MM.1S (cell line): ENCODE measurements around the gene MSI2.

Experiments used
- DNase-seq: peaks from one replicate; pipeline ENCODE4 v3.0.0-alpha.2; 2015
- H2AFZ ChIP-seq: fragments of 300-600 bp; sonication (generic); 2 replicates; pipeline ENCODE4 v1.6.0; 2016; ENCODE audit warnings: antibody characterized with exemption, low read length
- H3F3A ChIP-seq: fragments of 300-600 bp; sonication (generic); 2 replicates; pipeline ENCODE4 v1.6.1; 2016; ENCODE audit warnings: mild to moderate bottlenecking, antibody characterized with exemption, low read length, moderate library complexity, mixed read lengths; ENCODE audit not compliant: insufficient read depth
- H3K27ac ChIP-seq: fragments of 300-600 bp; sonication (generic); 2 replicates; pipeline ENCODE4 v1.5.1; 2016; ENCODE audit warnings: mild to moderate bottlenecking, low read length
- H3K27me3 ChIP-seq: fragments of 300-600 bp; sonication (generic); replicated peaks from 2 replicates; pipeline ENCODE4 v1.6.0; 2016; ENCODE audit warnings: low read length; ENCODE audit not compliant: insufficient read depth
- H3K36me3 ChIP-seq: fragments of 300-600 bp; sonication (generic); replicated peaks from 2 replicates; pipeline ENCODE4 v1.6.1; 2016; ENCODE audit warnings: mild to moderate bottlenecking, low read length, mixed read lengths; ENCODE audit not compliant: insufficient read depth
- H3K4me1 ChIP-seq: fragments of 300-600 bp; sonication (generic); 2 replicates; pipeline ENCODE4 v1.6.1; 2016; ENCODE audit warnings: low read length, mixed read lengths
- H3K4me2 ChIP-seq: fragments of 300-600 bp; sonication (generic); 2 replicates; pipeline ENCODE4 v1.6.0; 2016; ENCODE audit warnings: low read depth, low read length
- H3K4me3 ChIP-seq: fragments of 300-600 bp; sonication (generic); 2 replicates; pipeline ENCODE4 v1.5.1; 2016; ENCODE audit warnings: low read length, mixed read lengths
- H3K79me2 ChIP-seq: fragments of 300-600 bp; sonication (generic); 2 replicates; pipeline ENCODE4 v1.6.1; 2016; ENCODE audit warnings: mixed run types, low read length, mixed read lengths
- H3K9ac ChIP-seq: fragments of 300-600 bp; sonication (generic); 2 replicates; pipeline ENCODE4 v1.6.1; 2016; ENCODE audit warnings: low read length, mixed read lengths
- H3K9me2 ChIP-seq: fragments of 300-600 bp; sonication (generic); replicated peaks from 2 replicates; pipeline ENCODE4 v1.6.1; 2016; ENCODE audit warnings: mild to moderate bottlenecking, low read length, mixed read lengths; ENCODE audit not compliant: insufficient read depth
- H3K9me3 ChIP-seq: fragments of 300-600 bp; sonication (generic); replicated peaks from 2 replicates; pipeline ENCODE4 v1.6.1; 2016; ENCODE audit warnings: mild to moderate bottlenecking, low read length, mixed read lengths; ENCODE audit not compliant: insufficient read depth
- H4K20me1 ChIP-seq: fragments of 300-600 bp; sonication (generic); 2 replicates; pipeline ENCODE4 v1.6.1; 2016; ENCODE audit warnings: mild to moderate bottlenecking, low read length, moderate library complexity, mixed read lengths; ENCODE audit not compliant: insufficient read depth
- EZH2 ChIP-seq: fragments of 300-600 bp; sonication (generic); optimal IDR thresholded peaks from 2 replicates; pipeline ENCODE3; 2017; ENCODE audit warnings: low read depth, mild to moderate bottlenecking, antibody characterized with exemption, low read length, mixed read lengths
- EZH2phosphoT487 ChIP-seq: fragments of 300-600 bp; sonication (generic); IDR thresholded peaks from 2 replicates; pipeline ENCODE4 v1.6.1; 2018; ENCODE audit warnings: antibody characterized with exemption, low read length
- TF ChIP-seq, protein P1 (sequence below): fragments of 300-600 bp; sonication (generic); IDR thresholded peaks from 2 replicates; pipeline ENCODE4 v1.5.1; 2016; ENCODE audit warnings: antibody characterized with exemption, low read length, mixed read lengths

The MSI2 gene

DNA sequence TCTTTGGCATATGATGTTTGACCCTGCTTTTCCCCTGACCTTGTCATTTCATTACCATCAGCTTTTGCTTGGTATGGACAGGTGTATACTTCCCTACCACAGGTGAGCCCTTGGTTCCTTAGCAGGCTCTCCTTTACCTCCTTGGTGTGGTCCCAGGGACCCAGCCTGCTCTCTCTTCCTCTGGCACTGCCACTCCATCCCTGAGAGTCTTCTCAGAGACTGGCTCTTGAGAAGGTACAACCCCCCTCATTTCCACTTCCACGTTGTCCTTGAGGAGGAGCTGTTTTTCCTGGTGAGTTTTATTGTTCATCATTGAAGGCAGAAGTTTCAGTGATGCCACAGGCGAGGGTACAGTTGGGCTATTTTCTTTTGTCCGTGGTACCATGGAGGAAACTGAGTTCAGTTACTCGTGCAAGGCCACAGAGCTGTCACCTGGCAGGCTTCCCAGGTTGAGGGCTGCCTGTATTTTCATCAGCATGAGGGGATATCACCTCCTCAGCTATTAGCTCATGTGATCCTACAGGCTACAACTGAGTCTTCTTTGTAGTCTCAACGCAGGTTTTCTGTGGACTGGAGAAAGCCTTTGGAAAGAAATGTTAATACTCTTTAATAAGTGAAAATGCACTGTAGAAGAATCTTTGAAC is 52.3 kb downstream of the MSI2 start:
- TF ChIP-seq, protein P1, sequence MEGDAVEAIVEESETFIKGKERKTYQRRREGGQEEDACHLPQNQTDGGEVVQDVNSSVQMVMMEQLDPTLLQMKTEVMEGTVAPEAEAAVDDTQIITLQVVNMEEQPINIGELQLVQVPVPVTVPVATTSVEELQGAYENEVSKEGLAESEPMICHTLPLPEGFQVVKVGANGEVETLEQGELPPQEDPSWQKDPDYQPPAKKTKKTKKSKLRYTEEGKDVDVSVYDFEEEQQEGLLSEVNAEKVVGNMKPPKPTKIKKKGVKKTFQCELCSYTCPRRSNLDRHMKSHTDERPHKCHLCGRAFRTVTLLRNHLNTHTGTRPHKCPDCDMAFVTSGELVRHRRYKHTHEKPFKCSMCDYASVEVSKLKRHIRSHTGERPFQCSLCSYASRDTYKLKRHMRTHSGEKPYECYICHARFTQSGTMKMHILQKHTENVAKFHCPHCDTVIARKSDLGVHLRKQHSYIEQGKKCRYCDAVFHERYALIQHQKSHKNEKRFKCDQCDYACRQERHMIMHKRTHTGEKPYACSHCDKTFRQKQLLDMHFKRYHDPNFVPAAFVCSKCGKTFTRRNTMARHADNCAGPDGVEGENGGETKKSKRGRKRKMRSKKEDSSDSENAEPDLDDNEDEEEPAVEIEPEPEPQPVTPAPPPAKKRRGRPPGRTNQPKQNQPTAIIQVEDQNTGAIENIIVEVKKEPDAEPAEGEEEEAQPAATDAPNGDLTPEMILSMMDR, result no peak
- TF ChIP-seq EZH2phosphoT487 (no peak), EZH2 (no peak)
- Histone ChIP-seq H3K36me3 (no peaks in the 10 kb centered on the region), H3K9ac (no peak overlapping the region), H3K9me3 (no peaks in the 10 kb centered on the region), H3K4me3 (no peak overlapping the region), H3K9me2 (no peaks in the 10 kb centered on the region), H3F3A (no peaks in the 10 kb centered on the region), H2AFZ (no peak overlapping the region), H3K4me2 (no peak overlapping the region), H4K20me1 (no peaks in the 10 kb centered on the region), H3K27ac (no peak overlapping the region), H3K27me3 (no peaks in the 10 kb centered on the region), H3K4me1 (no peaks in the 10 kb centered on the region), H3K79me2 (peaks cover 77% of the 10 kb centered on the region)
- DNase-seq, result no peak

DNA sequence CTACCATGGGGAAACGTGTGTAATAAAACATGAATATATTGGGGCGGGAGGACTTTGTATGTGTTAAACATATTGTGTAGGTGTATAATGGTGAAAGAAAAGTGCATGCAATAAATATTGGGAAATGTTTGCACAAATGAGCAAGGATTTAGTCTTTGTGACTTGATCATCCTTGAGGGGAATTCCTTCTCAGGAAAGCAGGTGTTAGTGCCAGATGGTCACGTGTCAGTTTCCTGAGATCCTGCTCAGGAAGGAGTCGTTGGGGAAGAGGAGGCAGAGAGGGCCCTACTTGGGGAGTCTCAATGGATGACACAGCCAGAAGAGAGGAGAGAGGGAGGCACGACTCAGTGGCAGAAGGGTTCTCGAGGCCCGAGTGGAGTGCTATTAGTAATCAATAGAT is 53.2 kb downstream of the MSI2 start:
- H3K4me3 ChIP-seq, result no peak overlapping the region
- H3K27ac ChIP-seq, result no peak overlapping the region
- H3F3A ChIP-seq, result no peaks in the 10 kb centered on the region
- H4K20me1 ChIP-seq, result no peaks in the 10 kb centered on the region
- peaks cover 79% of the 10 kb centered on the region for H3K79me2 ChIP-seq
- no peak for DNase-seq
- no peaks in the 10 kb centered on the region for H3K36me3 ChIP-seq
- TF ChIP-seq, protein P1, result no peak
- TF ChIP-seq EZH2 (no peak), EZH2phosphoT487 (no peak)
- no peaks in the 10 kb centered on the region for H3K27me3 ChIP-seq
- H3K9me2 ChIP-seq, result no peaks in the 10 kb centered on the region
- H3K4me2 ChIP-seq, result no peak overlapping the region
- no peak overlapping the region for H3K9ac ChIP-seq
- no peaks in the 10 kb centered on the region for H3K9me3 ChIP-seq
- H2AFZ ChIP-seq, result no peak overlapping the region
- H3K4me1 ChIP-seq, result no peaks in the 10 kb centered on the region

DNA sequence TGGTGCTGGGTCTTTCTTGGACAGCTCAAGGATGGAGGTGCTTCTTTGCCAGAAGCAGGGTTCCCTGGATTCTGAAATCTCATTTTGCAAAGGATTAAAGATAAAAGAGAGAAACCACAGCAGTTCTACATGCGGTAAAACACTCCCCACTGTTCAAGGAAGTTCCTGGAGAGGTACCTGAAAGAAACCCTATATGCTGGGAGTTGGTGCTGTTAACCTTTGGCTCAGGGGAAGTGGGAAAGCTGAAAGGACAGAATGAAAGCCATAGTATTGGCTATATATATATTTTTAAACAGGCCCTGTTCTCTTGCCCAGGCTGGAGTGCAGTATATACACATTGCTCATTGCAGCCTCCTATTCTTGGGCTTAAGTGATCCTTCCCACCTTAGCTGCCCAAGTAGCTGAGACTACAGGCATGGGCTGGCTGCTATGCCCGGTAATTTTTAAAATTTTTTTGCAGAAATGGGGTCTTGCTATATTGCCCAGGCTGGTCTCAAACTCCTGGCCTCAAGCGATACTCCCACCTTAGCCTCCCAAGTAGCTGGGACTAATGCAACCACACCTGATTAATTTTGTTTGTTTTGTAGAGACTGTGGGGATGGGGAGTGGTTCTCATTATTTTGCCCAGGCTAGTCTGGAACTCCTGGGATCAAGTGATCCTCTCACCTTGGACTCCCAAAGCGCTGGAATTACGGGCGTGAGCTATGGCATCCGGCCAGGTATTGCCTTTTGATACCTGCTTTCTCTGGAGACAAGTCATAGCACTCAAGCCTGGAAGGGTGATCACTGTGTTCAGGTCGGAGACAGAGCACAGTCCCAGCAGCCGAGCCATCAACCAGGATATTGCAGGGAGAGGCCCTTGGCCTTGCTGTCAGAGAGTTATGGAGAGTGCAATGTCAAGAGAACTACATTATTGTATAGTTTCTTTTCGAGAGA is 55.2 kb downstream of the MSI2 start:
- Histone ChIP-seq H3K79me2 (peaks cover 79% of the 10 kb centered on the region), H3K27me3 (no peaks in the 10 kb centered on the region), H2AFZ (no peak overlapping the region), H4K20me1 (no peaks in the 10 kb centered on the region), H3K4me3 (no peak overlapping the region), H3F3A (no peaks in the 10 kb centered on the region), H3K9me2 (no peaks in the 10 kb centered on the region), H3K4me2 (no peak overlapping the region), H3K27ac (no peak overlapping the region), H3K36me3 (no peaks in the 10 kb centered on the region), H3K4me1 (no peaks in the 10 kb centered on the region), H3K9me3 (no peaks in the 10 kb centered on the region), H3K9ac (no peak overlapping the region)
- no peak for DNase-seq
- TF ChIP-seq EZH2phosphoT487, result no peak
- no peak for TF ChIP-seq EZH2
- TF ChIP-seq, protein P1, result no peak
